Measurements from ENCODE around the gene METTL15.

DNA sequence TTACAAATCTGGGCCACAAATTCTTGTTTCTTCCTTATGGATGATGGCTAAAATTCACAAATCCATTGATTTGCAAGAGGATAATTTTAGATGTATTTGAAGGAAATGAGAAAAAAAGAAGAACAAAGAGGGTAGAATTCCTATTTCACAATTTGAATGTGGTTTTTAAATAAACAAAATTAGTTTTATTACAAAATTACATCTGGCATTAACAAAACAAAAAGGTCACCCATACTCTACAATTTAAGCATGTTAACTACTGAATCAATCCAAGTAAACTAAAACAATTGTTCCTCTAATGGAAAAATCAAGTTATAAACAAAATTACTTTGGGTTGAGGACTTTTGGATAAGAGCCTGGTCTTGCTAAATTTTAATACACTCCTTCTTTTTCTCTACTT is 242.0 kb downstream of the METTL15 start:
- TF ChIP-seq, protein P1, sequence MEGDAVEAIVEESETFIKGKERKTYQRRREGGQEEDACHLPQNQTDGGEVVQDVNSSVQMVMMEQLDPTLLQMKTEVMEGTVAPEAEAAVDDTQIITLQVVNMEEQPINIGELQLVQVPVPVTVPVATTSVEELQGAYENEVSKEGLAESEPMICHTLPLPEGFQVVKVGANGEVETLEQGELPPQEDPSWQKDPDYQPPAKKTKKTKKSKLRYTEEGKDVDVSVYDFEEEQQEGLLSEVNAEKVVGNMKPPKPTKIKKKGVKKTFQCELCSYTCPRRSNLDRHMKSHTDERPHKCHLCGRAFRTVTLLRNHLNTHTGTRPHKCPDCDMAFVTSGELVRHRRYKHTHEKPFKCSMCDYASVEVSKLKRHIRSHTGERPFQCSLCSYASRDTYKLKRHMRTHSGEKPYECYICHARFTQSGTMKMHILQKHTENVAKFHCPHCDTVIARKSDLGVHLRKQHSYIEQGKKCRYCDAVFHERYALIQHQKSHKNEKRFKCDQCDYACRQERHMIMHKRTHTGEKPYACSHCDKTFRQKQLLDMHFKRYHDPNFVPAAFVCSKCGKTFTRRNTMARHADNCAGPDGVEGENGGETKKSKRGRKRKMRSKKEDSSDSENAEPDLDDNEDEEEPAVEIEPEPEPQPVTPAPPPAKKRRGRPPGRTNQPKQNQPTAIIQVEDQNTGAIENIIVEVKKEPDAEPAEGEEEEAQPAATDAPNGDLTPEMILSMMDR (IDR thresholded peaks at IDR 0.05; ENCODE audit: low read depth, low read length) = no peak
- TF ChIP-seq POLR2A (IDR thresholded peaks at IDR 0.05; ENCODE audit: extremely low read depth, insufficient read length) = no peak
- TF ChIP-seq, protein P2, sequence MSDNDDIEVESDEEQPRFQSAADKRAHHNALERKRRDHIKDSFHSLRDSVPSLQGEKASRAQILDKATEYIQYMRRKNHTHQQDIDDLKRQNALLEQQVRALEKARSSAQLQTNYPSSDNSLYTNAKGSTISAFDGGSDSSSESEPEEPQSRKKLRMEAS (IDR thresholded peaks at IDR 0.05; ENCODE audit: low read depth, low read length) = no peak
